ENCODE data around the gene CBR3.
"Not testable (repeated sequence)": the region's sequence is repeated elsewhere in the genome, so short reads cannot be mapped to it uniquely, and the experiment has no call there.

Gene CBR3

DNA sequence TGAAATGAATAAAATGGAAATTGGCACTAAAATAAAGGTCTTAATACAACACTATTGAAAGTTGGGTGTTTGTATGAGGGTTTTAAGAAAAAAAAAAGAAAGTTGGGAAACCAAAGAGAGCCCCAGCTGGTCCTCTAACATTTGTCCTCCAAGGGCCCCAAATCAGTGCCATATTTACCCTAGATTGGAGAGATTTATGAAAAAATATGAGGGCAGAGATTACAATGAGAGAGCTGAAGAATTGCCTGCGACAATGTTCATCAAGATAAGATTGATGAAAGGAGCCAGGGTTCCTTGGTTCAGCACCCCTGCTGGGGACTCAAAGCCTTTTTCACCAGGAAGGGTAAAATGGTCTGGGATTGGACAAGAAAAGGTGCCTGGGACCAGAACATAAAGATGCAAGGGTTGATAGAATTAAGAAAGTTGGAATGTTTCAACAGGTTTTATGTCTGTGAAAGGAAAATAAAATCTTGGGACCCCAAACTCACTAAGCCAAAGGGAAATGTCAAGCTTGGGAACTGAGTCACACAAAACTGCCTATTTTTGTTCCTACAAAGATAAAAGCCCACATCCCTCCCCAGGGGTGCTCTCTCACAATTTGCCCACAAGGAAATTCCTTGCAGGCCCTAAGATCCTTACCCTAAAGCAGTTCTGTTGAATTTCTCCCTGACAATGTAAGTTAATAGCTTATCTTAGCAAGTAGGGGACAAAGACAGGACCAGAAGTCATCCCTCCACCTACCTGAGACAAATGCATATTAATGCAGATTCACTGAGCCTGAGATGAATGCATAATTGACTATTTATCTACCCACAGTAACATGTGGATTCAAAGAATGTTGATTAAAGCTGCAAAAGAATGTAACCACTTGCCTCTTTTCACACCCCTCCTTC, 38.2 kb upstream of the CBR3 start:
- no peak overlapping the region for H3K4me3 ChIP-seq (ENCODE audit: low read depth, low read length)
- H3K9me3 ChIP-seq = no peaks in the 10 kb centered on the region
- TF ChIP-seq, protein P1, sequence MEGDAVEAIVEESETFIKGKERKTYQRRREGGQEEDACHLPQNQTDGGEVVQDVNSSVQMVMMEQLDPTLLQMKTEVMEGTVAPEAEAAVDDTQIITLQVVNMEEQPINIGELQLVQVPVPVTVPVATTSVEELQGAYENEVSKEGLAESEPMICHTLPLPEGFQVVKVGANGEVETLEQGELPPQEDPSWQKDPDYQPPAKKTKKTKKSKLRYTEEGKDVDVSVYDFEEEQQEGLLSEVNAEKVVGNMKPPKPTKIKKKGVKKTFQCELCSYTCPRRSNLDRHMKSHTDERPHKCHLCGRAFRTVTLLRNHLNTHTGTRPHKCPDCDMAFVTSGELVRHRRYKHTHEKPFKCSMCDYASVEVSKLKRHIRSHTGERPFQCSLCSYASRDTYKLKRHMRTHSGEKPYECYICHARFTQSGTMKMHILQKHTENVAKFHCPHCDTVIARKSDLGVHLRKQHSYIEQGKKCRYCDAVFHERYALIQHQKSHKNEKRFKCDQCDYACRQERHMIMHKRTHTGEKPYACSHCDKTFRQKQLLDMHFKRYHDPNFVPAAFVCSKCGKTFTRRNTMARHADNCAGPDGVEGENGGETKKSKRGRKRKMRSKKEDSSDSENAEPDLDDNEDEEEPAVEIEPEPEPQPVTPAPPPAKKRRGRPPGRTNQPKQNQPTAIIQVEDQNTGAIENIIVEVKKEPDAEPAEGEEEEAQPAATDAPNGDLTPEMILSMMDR (IDR thresholded peaks at IDR 0.05; ENCODE audit: low read depth, low read length) = no peak
- peaks cover 4% of the 10 kb centered on the region; the same call in 1 of the 2 replicates for H3K27me3 ChIP-seq
- no peaks in the 10 kb centered on the region for H3K36me3 ChIP-seq
- H3K4me1 ChIP-seq = no peaks in the 10 kb centered on the region
- DNase-seq = no peak

DNA sequence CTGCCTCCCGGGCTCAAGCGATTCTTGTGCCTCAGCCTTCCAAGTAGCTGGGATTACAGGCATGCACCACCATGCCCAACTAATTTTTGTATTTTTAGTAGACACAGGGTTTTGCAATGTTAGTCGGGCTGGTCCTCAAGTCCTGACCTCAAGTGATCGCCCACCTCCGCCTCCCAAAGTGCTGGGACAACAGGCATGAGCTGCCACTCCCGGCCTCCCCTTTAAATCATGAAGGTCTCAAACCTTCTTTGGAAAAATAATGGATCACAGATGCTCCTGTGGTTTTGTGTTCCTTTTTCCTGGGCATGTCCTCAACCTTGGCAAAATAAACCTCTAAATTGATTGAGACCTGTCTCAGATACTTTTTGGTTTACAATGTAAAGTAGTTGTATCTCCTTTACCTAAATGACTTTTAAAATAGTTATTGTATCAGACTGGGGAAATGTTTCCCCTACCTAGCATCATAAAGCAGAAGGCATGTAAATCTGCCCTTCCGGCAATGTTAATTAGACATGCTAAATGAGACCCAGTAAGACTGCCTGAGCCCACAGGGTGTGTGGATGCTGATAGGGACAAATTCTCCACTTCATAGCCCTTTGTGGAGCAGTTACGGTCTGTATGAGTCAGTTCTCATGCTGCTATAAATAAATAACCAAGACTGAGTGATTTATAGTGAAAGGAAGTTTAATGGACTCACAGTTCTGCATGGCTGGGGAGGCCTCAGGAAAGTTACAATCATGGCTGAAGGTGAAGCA, 37.3 kb upstream of the CBR3 start:
- Histone ChIP-seq H3K4me1 (no peaks in the 10 kb centered on the region), H3K4me3 (ENCODE audit: low read depth, low read length) (no peak overlapping the region), H3K9me3 (no peaks in the 10 kb centered on the region), H3K36me3 (no peaks in the 10 kb centered on the region), H3K27me3 (peaks cover 4% of the 10 kb centered on the region; the same call in 1 of the 2 replicates)
- TF ChIP-seq, protein P1 (IDR thresholded peaks at IDR 0.05; ENCODE audit: low read depth, low read length) = no peak
- no peak for DNase-seq

DNA sequence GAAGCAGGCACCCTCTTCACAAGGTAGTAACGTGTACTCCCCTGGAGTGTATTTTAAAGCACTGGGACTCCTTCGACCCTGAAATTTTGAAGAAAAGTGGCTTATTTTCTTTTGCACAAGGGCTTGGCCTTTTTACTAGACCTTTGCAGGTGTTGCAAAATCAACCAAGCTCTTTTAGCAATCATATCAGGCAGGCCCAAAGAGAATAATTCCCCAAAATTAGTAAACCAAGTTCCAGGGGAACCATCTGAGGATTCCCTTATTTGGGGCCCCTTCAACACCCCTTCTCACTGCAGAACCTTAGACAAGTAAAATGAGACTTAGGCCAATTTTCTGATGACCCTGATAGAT, 36.7 kb upstream of the CBR3 start:
- no peaks in the 10 kb centered on the region for H3K4me1 ChIP-seq
- TF ChIP-seq, protein P1 (IDR thresholded peaks at IDR 0.05; ENCODE audit: low read depth, low read length) = no peak
- no peak for DNase-seq
- no peaks in the 10 kb centered on the region for H3K36me3 ChIP-seq
- H3K4me3 ChIP-seq (ENCODE audit: low read depth, low read length) = no peak overlapping the region
- no peaks in the 10 kb centered on the region for H3K9me3 ChIP-seq
- H3K27me3 ChIP-seq = peaks cover 4% of the 10 kb centered on the region; the same call in 1 of the 2 replicates

DNA sequence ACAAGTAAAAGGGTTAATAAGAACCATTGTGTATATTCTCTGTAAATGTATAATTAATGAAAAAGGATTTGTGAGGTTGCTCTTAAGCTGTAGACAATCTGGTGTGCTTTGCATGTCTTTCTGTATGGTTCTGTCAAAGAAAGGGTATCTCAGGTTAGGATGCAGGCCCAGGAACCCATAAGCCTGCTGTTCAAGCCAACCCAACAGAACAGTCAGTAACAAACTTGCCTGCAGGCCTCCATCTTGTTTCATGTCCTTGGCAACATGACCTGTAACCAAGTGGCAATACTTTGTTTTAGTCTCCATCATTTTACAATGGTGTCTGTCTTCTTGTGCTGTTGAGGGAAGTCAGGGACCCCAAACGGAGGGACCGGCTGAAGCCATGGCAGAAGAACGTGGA, 35.9 kb upstream of the CBR3 start:
- TF ChIP-seq, protein P1 (IDR thresholded peaks at IDR 0.05; ENCODE audit: low read depth, low read length) = no peak
- Histone ChIP-seq H3K4me3 (ENCODE audit: low read depth, low read length) (no peak overlapping the region), H3K27me3 (peaks cover 1% of the 10 kb centered on the region; the same call in 1 of the 2 replicates), H3K9me3 (no peaks in the 10 kb centered on the region), H3K4me1 (no peaks in the 10 kb centered on the region), H3K36me3 (no peaks in the 10 kb centered on the region)
- DNase-seq = no peak

DNA sequence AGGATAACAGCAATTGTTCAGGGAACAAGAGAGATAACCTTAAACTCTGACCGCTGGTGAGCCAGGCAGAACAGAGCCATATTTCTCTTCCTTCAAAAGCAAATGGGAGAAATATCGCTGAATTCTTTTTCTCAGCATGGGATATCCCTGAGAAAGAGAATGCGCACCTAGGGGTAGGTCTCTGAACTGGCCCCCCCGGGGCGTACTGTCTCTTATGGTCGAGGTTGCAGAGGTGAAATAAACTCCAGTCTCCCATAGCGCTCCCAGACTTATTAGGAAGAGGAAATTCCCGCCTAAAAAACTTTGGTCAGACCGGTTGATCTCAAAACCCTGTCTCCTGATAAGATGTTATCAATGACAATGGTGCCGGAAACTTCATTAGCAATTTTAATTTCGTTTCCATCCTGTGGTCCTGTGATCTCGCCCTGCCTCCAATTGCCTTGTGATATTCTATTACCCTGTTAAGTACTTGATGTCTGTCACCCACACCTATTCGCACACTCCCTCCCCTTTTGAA, 35.1 kb upstream of the CBR3 start:
- not testable (repeated sequence) for H3K4me1 ChIP-seq; H3K4me3 ChIP-seq (ENCODE audit: low read depth, low read length); H3K9me3 ChIP-seq; DNase-seq; H3K36me3 ChIP-seq; H3K27me3 ChIP-seq

DNA sequence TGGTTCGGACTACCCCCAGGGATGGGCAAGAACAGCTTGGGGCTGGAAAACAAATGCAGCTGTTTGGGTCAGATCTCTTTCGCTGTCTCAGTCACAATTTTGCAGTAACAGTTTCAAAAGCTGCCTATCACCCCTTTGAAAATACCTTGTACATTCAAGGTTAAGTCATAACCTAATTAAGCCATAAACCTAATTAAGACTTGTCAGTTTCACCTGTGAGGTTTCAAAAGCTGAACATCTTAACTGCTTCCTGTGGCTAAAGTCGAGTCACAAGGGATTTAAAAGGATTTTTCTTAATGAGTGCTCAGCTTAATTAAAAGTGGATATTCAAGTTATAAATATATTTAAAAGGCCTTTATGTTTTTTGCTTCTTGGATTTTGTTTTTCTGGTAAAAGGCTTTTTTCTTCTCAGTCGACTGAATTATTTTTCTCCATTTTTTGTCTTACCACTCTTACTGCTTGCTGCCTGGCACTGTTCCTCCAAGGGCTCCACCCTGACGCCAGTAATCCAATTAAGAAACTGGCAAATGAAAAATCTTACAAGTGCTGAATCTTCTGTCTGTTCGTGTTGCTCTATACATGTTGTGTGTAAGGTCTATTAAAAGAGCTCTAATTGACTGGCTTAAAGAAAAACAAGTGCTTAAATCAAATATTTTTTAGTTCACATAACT, 33.8 kb upstream of the CBR3 start:
- no peak overlapping the region for H3K4me3 ChIP-seq (ENCODE audit: low read depth, low read length)
- H3K27me3 ChIP-seq = peaks cover 3% of the 10 kb centered on the region
- H3K4me1 ChIP-seq = no peaks in the 10 kb centered on the region
- DNase-seq = no peak
- H3K36me3 ChIP-seq = no peaks in the 10 kb centered on the region
- H3K9me3 ChIP-seq = no peaks in the 10 kb centered on the region
- TF ChIP-seq, protein P1 (IDR thresholded peaks at IDR 0.05; ENCODE audit: low read depth, low read length) = no peak
